Right lobe of liver (tissue), 4 donors: ENCODE measurements around the gene ITGA5.

ENCODE experiments used
- POLR2A ChIP-seq: fragments of 450-650 bp; IDR thresholded peaks from one replicate; pipeline ENCODE4 v1.6.1; 2017; ENCODE audit warnings: antibody characterized with exemption, mild to moderate bottlenecking
- TF ChIP-seq, protein P1 (sequence below), 4 donors: fragments of 200-600 bp in 3 of 4; fragments of 450-650 bp in 1 of 4; IDR thresholded peaks; one replicate each; pipeline versions ENCODE4 v1.5.1 to v1.8.0; 2016 to 2022; ENCODE audit warnings: antibody characterized with exemption in 4 of 4, mild to moderate bottlenecking in 2 of 4
- donor health status: DM: no; HTN: no; CAD: no.
- donor health status: DM: no; HTN: no; CAD: no.
- donor health status: DM: no; HTN: yes; CAD: no.

DNA sequence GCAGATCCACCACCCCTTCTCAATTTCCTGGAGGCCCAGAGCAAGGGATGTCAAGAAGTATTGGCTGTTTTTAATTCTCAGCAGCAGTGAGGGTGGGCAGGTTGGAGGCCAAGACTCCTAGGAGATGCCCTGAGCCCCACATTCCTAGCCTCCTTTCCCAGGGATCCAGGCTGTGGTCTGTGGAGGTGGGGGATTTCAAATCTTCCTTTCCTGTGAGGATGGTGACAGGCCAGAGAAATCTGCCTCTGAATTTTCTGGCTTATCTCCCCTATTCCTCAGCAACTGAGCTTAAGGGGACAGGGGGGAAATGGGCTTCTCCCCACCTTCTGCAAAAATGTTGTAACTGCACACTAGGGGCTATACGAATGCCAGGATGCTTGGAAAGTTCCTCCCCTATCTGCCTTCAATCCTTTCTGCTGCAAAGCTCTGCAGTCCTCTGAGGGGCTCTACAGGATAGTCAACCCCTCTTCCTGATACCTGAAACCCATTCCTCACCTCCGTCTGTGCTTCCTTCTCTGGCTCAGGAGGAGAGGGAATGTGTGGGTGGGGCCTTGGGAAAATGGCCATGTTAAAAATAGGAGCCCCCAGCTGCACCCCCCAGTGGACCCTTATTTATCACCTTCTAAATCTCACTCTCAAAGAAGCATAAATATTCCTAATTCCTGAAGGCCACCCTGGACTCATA lies 61.4 kb downstream of the ITGA5 start:
- TF ChIP-seq, protein P1, sequence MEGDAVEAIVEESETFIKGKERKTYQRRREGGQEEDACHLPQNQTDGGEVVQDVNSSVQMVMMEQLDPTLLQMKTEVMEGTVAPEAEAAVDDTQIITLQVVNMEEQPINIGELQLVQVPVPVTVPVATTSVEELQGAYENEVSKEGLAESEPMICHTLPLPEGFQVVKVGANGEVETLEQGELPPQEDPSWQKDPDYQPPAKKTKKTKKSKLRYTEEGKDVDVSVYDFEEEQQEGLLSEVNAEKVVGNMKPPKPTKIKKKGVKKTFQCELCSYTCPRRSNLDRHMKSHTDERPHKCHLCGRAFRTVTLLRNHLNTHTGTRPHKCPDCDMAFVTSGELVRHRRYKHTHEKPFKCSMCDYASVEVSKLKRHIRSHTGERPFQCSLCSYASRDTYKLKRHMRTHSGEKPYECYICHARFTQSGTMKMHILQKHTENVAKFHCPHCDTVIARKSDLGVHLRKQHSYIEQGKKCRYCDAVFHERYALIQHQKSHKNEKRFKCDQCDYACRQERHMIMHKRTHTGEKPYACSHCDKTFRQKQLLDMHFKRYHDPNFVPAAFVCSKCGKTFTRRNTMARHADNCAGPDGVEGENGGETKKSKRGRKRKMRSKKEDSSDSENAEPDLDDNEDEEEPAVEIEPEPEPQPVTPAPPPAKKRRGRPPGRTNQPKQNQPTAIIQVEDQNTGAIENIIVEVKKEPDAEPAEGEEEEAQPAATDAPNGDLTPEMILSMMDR (IDR thresholded peaks at IDR 0.05): no peak
- no peak for TF ChIP-seq POLR2A
